WTC11 (cell line): ENCODE results near the gene NFS1. TPM values are rescaled to one million over a fixed set of nuclear protein-coding genes. Genes with fewer than 3 reads are reported as not detected.

Experiments used
- ATAC-seq: fragments of 200-7000 bp; cut with Tn5 transposase; 2 replicates; pipeline ENCODE4 v1.10.0; 2021; ENCODE audit warnings: mild to moderate bottlenecking, moderate library complexity
- CTCF ChIA-PET: fragments of 300-600 bp; sonication (Branson Sonifier 250); formaldehyde crosslinking; loops from one replicate; lab custom pipeline; 2021; ENCODE audit warnings: antibody characterized with exemption; lab: Charles Lee
- POLR2A ChIA-PET: fragments of 350-600 bp; sonication (Branson Sonifier 250); formaldehyde crosslinking; loops from one replicate; lab custom pipeline; 2021; ENCODE audit warnings: antibody characterized with exemption; lab: Charles Lee
- DNase-seq: peaks from one replicate; pipeline ENCODE4 v3.0.0; 2021; ENCODE audit warnings: low spot score
- H3K27ac Mint-ChIP-seq: 2 replicates; pipeline ENCODE4 v1.8.0; 2021; ENCODE audit warnings: mixed read lengths
- H3K27me3 Mint-ChIP-seq: 2 replicates; pipeline ENCODE4 v1.8.0; 2021; ENCODE audit warnings: low read depth, mild to moderate bottlenecking, moderate library complexity, mixed read lengths
- H3K36me3 Mint-ChIP-seq: 2 replicates; pipeline ENCODE4 v1.8.0; 2021; ENCODE audit warnings: mixed read lengths
- H3K4me1 Mint-ChIP-seq: 2 replicates; pipeline ENCODE4 v1.8.0; 2022; ENCODE audit warnings: mixed read lengths
- H3K4me3 Mint-ChIP-seq: 2 replicates; pipeline ENCODE4 v1.8.0; 2021; ENCODE audit warnings: mild to moderate bottlenecking, moderate library complexity, mixed read lengths
- H3K9me3 Mint-ChIP-seq: 2 replicates; pipeline ENCODE4 v1.8.0; 2021; ENCODE audit warnings: mixed read lengths
- AFF4 ChIP-seq: sonication (generic); formaldehyde crosslinking; IDR thresholded peaks from 2 replicates; pipeline ENCODE4 v1.8.1; 2023; ENCODE audit warnings: mild to moderate bottlenecking, missing genetic modification reagents, borderline replicate concordance
- CBFB ChIP-seq: sonication (generic); formaldehyde crosslinking; IDR thresholded peaks from 2 replicates; pipeline ENCODE4 v1.8.1; 2022; ENCODE audit warnings: mild to moderate bottlenecking, low read depth, missing genetic modification reagents
- EMX1 ChIP-seq: fragments of 250-450 bp; sonication (Bioruptor Pico); IDR thresholded peaks from 2 replicates; pipeline ENCODE4 v1.8.0; 2021; ENCODE audit warnings: mild to moderate bottlenecking
- ERG ChIP-seq: fragments of 250-450 bp; sonication (Bioruptor Pico); IDR thresholded peaks from 2 replicates; pipeline ENCODE4 v1.8.0; 2021; ENCODE audit warnings: mild to moderate bottlenecking
- ESRRA ChIP-seq: sonication (generic); formaldehyde crosslinking; IDR thresholded peaks from 2 replicates; pipeline ENCODE4 v1.8.1; 2022; ENCODE audit warnings: mild to moderate bottlenecking, missing genetic modification reagents, borderline replicate concordance
- FOXP4 ChIP-seq: sonication (generic); formaldehyde crosslinking; IDR thresholded peaks from 2 replicates; pipeline ENCODE4 v1.8.0; 2022; ENCODE audit warnings: mild to moderate bottlenecking, missing genetic modification reagents
- GRHL2 ChIP-seq: fragments of 250-450 bp; sonication (Bioruptor Pico); IDR thresholded peaks from 2 replicates; pipeline ENCODE4 v1.8.0; 2022; ENCODE audit warnings: mild to moderate bottlenecking, moderate library complexity; ENCODE audit not compliant: insufficient replicate concordance, severe bottlenecking
- GTF2I ChIP-seq: fragments of 250-450 bp; sonication (Bioruptor Pico); conservative IDR thresholded peaks from 2 replicates; pipeline ENCODE4 v1.4.0; 2021; ENCODE audit warnings: mild to moderate bottlenecking
- HMGXB4 ChIP-seq: sonication (generic); formaldehyde crosslinking; IDR thresholded peaks from 2 replicates; pipeline ENCODE4 v1.8.1; 2023; ENCODE audit warnings: mild to moderate bottlenecking, moderate library complexity, missing genetic modification reagents
- MAX ChIP-seq: sonication (generic); formaldehyde crosslinking; IDR thresholded peaks from 2 replicates; pipeline ENCODE4 v1.8.0; 2022; ENCODE audit warnings: mild to moderate bottlenecking, missing genetic modification reagents
- MYBL2 ChIP-seq: sonication (generic); formaldehyde crosslinking; IDR thresholded peaks from 2 replicates; pipeline ENCODE4 v1.8.1; 2023; ENCODE audit warnings: mild to moderate bottlenecking, moderate library complexity, missing genetic modification reagents
- NFATC4 ChIP-seq: fragments of 250-450 bp; sonication (Bioruptor Pico); IDR thresholded peaks from 2 replicates; pipeline ENCODE4 v1.9.0; 2021; ENCODE audit warnings: mild to moderate bottlenecking
- NFE2L1 ChIP-seq: sonication (generic); formaldehyde crosslinking; IDR thresholded peaks from 2 replicates; pipeline ENCODE4 v1.8.1; 2023; ENCODE audit warnings: missing genetic modification reagents
- PRDM15 ChIP-seq: sonication (generic); formaldehyde crosslinking; IDR thresholded peaks from 2 replicates; pipeline ENCODE4 v1.8.0; 2022; ENCODE audit warnings: missing genetic modification reagents
- ZMAT4 ChIP-seq: fragments of 250-450 bp; sonication (Bioruptor Pico); IDR thresholded peaks from 2 replicates; pipeline ENCODE4 v1.9.0; 2021; ENCODE audit warnings: mild to moderate bottlenecking
- ZNF396 ChIP-seq: fragments of 250-450 bp; sonication (Bioruptor Pico); IDR thresholded peaks from 2 replicates; pipeline ENCODE4 v1.8.0; 2021; ENCODE audit warnings: mild to moderate bottlenecking, moderate library complexity, borderline replicate concordance
- total RNA-seq: library from RNA; stranded (reverse); gene quantifications from 3 replicates; pipeline ENCODE4 v1.2.3, GENCODE V29; 2021

Gene NFS1
- total RNA-seq, 1 experiment from 2014 or later = 36.1 TPM

GRCh38 chr20:35731469-35731788, 32.3 kb upstream of the NFS1 start:
- DNase-seq = no peak
- ChIA-PET POLR2A (no interaction called here), CTCF (no interaction called here)
- Mint-ChIP-seq H3K9me3 (no peaks in the 10 kb centered on the region), H3K4me1 (peaks cover 5% of the 10 kb centered on the region), H3K27me3 (no peaks in the 10 kb centered on the region), H3K4me3 (no peak overlapping the region), H3K27ac (no peak overlapping the region), H3K36me3 (peaks cover 81% of the 10 kb centered on the region)
- no peak for ATAC-seq
- TF ChIP-seq PRDM15 (CRISPR knock-in tag) (no peak), ERG (peak; percentile 79; the same call in 1 of the 2 replicates), GRHL2 (no peak), AFF4 (CRISPR knock-in tag) (no peak), MYBL2 (CRISPR knock-in tag) (no peak), EMX1 (no peak), NFATC4 (CRISPR knock-in tag) (0 out of 2 replicates have a peak, but pooled peaks have one; percentile 70), MAX (no peak)

- no peaks in the 10 kb centered on the region for H3K27me3 Mint-ChIP-seq
- H3K9me3 Mint-ChIP-seq = no peaks in the 10 kb centered on the region
- POLR2A ChIA-PET = interaction anchor here (0.7 kb wide), 1 partner anchor 11 kb away, joined by 3 read pairs; the partner anchor contains the start of gene RBM39
- H3K27ac Mint-ChIP-seq = no peak overlapping the region
- no peak for DNase-seq
- peaks cover 5% of the 10 kb centered on the region for H3K4me1 Mint-ChIP-seq
- no peak for TF ChIP-seq FOXP4 (CRISPR knock-in tag)
- TF ChIP-seq HMGXB4 (CRISPR knock-in tag) = no peak
- TF ChIP-seq ZMAT4 (CRISPR knock-in tag) = no peak
- TF ChIP-seq ZNF396 (CRISPR knock-in tag) = no peak
- no peak for TF ChIP-seq NFE2L1 (CRISPR knock-in tag)
- TF ChIP-seq ESRRA (CRISPR knock-in tag) = no peak
- no peak for TF ChIP-seq GTF2I (CRISPR knock-in tag)
- no peak for TF ChIP-seq CBFB (CRISPR knock-in tag)
- no peak for TF ChIP-seq GRHL2
- TF ChIP-seq, all 79 proteins: peak for 0
- CTCF ChIA-PET = no interaction called here
- Mint-ChIP-seq H3K36me3 (peaks cover 81% of the 10 kb centered on the region), H3K4me3 (no peak overlapping the region)
- ATAC-seq = no peak
Observed at GRCh38 chr20:35730583-35731468, 31.7 kb upstream of the NFS1 start.
